SH-SY5Y (cell line): ENCODE measurements around the gene USP6NL.

Source experiments
- GATA2 ChIP-seq: IDR thresholded peaks from 2 replicates; pipeline ENCODE4 v1.6.1; 2011; ENCODE audit warnings: mild to moderate bottlenecking, low read depth, low read length
- GATA3 ChIP-seq: IDR thresholded peaks from 2 replicates; pipeline ENCODE4 v1.6.1; 2011; ENCODE audit warnings: low read depth, mild to moderate bottlenecking, low read length, moderate library complexity

DNA sequence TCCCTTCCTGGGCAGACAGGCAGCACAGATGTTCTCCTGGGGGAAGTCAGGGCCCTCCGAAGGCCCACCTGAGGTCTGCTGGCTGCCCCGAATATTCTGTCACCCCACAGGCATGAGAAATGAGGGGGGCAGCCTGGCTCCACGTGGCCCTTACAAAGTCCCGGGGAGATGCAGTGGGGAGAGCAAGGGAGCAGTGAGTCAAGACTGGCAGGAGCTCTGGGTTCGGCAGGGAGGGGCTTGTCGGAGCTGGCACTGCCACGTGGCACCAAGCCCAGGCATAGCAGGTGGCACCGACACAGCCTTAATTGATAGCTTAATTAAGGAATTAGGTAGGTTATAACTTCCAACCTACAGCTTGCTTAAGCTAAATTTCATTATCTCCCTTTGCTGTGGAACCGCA is 163.9 kb downstream of the USP6NL start:
- no peak for TF ChIP-seq GATA2
- no peak for TF ChIP-seq GATA3
